ENCODE results near the gene SCN4B.

Gene SCN4B

GRCh38 chr11:118152020-118152551, 537 bp downstream of the SCN4B start:
- DNase-seq (ENCODE audit: low spot score), result no peak

DNA sequence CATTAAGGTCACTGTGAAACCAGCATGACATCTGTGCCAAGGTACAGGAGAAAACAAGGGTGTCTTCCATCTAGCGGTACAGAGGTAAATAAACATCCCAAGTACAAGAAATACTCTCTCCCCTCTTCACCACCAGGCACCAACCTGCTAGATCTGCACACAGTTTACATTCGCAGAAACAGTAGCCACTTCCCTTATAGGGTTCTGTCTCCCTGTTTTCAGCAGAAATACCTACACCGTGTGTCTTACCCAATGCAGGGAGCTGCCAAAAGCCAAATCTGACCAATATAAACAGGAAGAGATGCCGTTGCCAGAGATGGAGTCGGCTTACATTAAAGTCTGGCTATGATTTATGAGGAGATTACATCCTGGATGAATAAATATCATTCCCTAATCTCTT, 1.2 kb downstream of the SCN4B start:
- DNase-seq (ENCODE audit: low spot score), result no peak

DNA sequence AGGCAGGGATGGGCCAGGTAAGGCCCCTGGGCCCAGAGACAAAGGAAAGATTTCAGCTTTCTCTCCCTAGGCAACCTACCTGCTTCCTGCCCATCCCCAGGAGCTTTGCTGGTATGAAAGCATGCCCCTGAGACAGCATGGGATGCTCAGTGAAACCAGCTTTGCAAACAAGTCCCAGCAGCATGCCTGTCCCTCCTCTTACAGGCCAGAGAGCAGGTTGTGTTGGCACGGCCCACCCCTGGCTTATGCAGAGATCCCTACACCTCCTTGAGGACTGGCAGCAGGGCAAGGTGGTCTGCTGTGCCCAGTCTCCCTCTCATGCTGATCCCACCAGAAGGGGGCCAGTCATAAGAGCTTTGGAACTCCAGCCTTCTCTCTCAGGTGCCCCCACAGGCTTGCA, 3.1 kb downstream of the SCN4B start:
- DNase-seq (ENCODE audit: low spot score), result no peak

DNA sequence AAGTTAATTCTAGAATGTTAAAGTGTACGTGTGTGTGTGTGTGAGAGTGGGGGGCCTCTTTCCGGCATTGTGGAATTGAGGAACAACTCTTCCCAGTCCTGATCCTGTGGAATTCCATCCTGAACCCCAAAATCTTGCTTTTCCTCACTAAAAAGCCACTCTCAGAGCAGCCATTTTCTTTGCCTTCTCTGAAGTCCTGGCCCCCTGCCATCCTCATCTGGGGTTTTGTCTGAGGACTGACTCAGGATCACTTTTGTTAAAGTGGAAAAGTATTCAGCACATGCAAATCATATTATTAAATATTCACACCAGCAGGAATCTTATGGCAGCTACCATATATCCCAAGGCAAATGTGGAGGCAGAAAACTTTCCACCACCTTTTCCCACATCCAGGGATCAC, 3.8 kb downstream of the SCN4B start:
- no peak for DNase-seq (ENCODE audit: low spot score)

- DNase-seq (ENCODE audit: low spot score), result no peak
These were observed 4.4 kb downstream of the SCN4B start for GRCh38 chr11:118148240-118148639.

GRCh38 chr11:118147502-118147901, 5.1 kb downstream of the SCN4B start:
- DNase-seq (ENCODE audit: low spot score), result no peak

- DNase-seq (ENCODE audit: low spot score), result no peak
These were observed 6.1 kb downstream of the SCN4B start for GRCh38 chr11:118146554-118146953.

- peak; percentile 92 for DNase-seq (ENCODE audit: low spot score)
These were observed 7.1 kb downstream of the SCN4B start for GRCh38 chr11:118145285-118146227.

- no peak for DNase-seq (ENCODE audit: low spot score)
These were observed 8.0 kb downstream of the SCN4B start for GRCh38 chr11:118144301-118145268.

GRCh38 chr11:118143661-118144185, 8.9 kb downstream of the SCN4B start:
- DNase-seq (ENCODE audit: low spot score), result no peak

- DNase-seq (ENCODE audit: low spot score), result no peak
These were observed 9.8 kb downstream of the SCN4B start for GRCh38 chr11:118142809-118143208.

DNA sequence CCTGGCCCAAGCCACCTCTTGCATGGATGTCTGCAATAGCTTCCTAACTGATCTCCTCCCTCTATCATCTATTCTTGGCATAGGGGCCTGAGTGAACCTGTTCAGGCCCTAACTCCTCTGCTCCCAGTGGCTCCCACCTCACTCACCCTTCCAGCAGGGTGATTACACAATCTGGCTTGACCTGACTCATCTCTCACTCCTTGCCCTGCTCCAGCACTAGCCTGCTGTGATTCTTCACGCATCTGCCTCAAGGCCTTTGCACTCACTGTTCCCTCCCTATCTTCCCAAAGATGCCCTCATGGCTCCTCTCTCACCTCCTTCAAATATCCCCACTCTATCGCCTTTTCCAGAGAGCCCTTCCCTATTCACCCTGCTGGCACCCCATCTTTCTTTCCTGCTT, 10.5 kb downstream of the SCN4B start:
- peak; percentile 26 for DNase-seq (ENCODE audit: low spot score)

DNA sequence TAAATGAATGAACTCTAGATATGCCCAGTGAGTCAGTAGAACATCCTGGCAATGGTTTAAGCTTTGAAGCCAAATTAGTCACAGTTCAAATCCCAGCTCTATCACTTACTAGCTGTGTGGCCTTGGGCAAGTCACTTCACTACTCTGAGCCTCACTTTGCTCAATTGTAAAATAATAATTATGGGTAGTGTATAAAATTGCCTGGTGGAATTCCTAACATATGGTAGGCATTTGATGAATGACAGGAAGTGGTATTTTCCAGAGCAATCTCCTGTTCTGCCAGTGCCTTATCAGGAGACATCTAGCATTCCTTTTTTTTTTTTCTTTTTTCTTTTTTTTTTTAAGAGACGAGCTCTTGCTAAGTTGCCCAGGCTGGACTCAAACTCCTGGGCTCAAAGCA, 13.0 kb downstream of the SCN4B start:
- no peak for DNase-seq (ENCODE audit: low spot score)

GRCh38 chr11:118138839-118139420, 13.7 kb downstream of the SCN4B start:
- no peak for DNase-seq (ENCODE audit: low spot score)

GRCh38 chr11:118136801-118137200, 15.8 kb downstream of the SCN4B start:
- no peak for DNase-seq (ENCODE audit: low spot score)

- no peak for DNase-seq (ENCODE audit: low spot score)
These were observed 16.3 kb downstream of the SCN4B start for GRCh38 chr11:118136341-118136740.

DNA sequence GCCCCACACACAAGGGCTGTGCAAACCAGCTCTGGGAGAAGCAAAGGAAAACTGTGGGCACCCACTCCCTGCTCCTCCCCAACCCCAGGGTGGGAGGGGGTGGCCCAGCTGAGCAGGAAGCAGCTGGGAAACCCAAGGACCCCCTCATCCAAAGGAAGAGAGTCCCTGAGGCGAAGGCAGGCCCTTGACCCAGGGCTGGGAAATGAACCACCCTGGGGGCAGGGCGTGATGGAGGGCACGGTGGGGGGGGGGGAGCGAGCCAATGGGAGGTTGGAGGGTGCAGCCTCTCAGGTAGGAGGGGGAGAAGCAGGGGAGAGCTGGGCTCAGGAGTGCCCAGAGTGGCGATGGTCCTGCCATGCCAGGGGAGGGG, 16.8 kb downstream of the SCN4B start:
- DNase-seq (ENCODE audit: low spot score), result no peak

GRCh38 chr11:118135051-118135795, 17.4 kb downstream of the SCN4B start:
- no peak for DNase-seq (ENCODE audit: low spot score)

GRCh38 chr11:118133816-118134215, 18.8 kb downstream of the SCN4B start:
- no peak for DNase-seq (ENCODE audit: low spot score)

DNA sequence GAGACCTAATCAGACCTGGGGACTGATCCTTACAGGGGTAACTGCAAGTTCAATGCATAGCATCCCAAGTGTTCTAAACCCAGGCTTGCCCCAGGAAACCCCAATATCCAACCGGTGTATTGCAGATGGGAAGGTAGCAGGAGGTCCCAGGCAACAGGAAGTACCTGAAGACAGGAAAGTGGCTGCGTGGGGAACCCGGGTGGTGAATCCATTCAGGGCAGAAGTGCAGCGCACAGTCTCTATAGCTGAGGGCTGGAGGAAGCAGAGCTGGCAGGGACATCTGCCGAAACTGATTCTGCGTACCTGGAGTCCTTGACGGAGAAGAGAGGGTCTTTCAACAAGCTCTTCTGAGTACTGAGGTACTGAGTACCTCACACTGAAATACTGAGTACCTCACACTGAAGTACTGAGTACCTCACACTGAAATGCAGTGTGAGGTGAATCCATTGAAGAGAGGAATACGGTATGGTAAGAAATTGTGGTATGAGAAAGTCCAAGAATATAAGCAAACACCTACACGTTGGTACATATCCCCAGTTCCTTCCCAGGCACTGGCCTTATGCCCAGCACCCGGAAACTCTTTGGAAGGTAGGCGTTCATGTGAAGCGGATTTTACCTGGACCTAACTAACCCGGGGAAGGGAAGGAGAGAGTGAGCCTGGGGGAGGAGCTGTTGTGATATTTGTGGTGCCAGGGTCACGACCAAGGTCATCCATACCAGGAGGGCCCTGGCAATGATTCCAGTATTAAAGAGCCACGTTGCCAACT, 20.1 kb downstream of the SCN4B start:
- DNase-seq (ENCODE audit: low spot score), result no peak

All from AG08395 (cell line).